ENCODE measurements around the gene RAD51B.
"Not testable (repeated sequence)": the region's sequence is repeated elsewhere in the genome, so short reads cannot be mapped to it uniquely, and the experiment has no call there.

- TF ChIP-seq CTCF (conservative IDR thresholded peaks at IDR 0.05); ZFX (IDR thresholded peaks at IDR 0.05): not testable (repeated sequence)
These were observed 879.2 kb downstream of the RAD51B start for GRCh38 chr14:68698773-68699172.

Data from C4-2B (cell line).